Osteoblast (primary cell): Measurements from ENCODE around the gene INPP5B. TPM values are rescaled to one million over a fixed set of nuclear protein-coding genes. Genes with fewer than 3 reads are reported as not detected.
A peak's percentile ranks its signal among the peaks of the same experiment; 100 is the strongest.

Experiments used
- DNase-seq: peaks from one replicate; pipeline ENCODE4 v3.0.0; 2011; ENCODE audit warnings: low spot score, mixed read lengths; ENCODE audit not compliant: insufficient read length; ENCODE audit errors: missing footprints
- H2AFZ ChIP-seq: 2 replicates; pipeline ENCODE4 v1.6.0; 2011; ENCODE audit warnings: mild to moderate bottlenecking, low read length
- H3K27ac ChIP-seq: 2 replicates; pipeline ENCODE4 v1.5.1; 2011; ENCODE audit warnings: mild to moderate bottlenecking, low read depth, low read length, moderate library complexity
- H3K27me3 ChIP-seq: 2 replicates; pipeline ENCODE4 v1.6.0; 2012; ENCODE audit warnings: mild to moderate bottlenecking, control low read depth, inconsistent platforms, low read length, moderate library complexity; ENCODE audit not compliant: insufficient read depth
- H3K36me3 ChIP-seq: 2 replicates; pipeline ENCODE4 v1.5.1; 2011; ENCODE audit warnings: mild to moderate bottlenecking, low read length, control low read depth, moderate library complexity; ENCODE audit not compliant: insufficient read depth
- H3K4me1 ChIP-seq: 2 replicates; pipeline ENCODE4 v1.5.1; 2011; ENCODE audit warnings: mild to moderate bottlenecking, low read length, control low read depth, moderate library complexity; ENCODE audit not compliant: insufficient read depth
- H3K4me2 ChIP-seq: 2 replicates; pipeline ENCODE4 v1.6.0; 2011; ENCODE audit warnings: mild to moderate bottlenecking, low read length; ENCODE audit not compliant: insufficient read depth
- H3K4me3 ChIP-seq: fragments of 200-600 bp; sonication (generic); 3 replicates; pipeline ENCODE4 v1.5.1; 2012; ENCODE audit warnings: mild to moderate bottlenecking, low read length, inconsistent platforms; ENCODE audit not compliant: insufficient read depth
- H3K79me2 ChIP-seq: 2 replicates; pipeline ENCODE4 v1.6.0; 2012; ENCODE audit warnings: mild to moderate bottlenecking, low read length, control low read depth, inconsistent platforms; ENCODE audit not compliant: insufficient read depth
- H3K9me3 ChIP-seq: 2 replicates; pipeline ENCODE4 v1.5.1; 2011; ENCODE audit warnings: low read depth, low read length, control low read depth
- H4K20me1 ChIP-seq: 2 replicates; pipeline ENCODE4 v1.6.0; 2012; ENCODE audit warnings: mild to moderate bottlenecking, low read length, control low read depth; ENCODE audit not compliant: insufficient read depth
- total RNA-seq: library from RNA; depleted of rRNA; stranded (reverse); fragments of >200 nt; gene quantifications from 2 replicates; pipeline ENCODE4 v1.2.3, GENCODE V29; 2012
- TF ChIP-seq, protein P1 (sequence below): IDR thresholded peaks from 2 replicates; pipeline ENCODE4 v1.5.1; 2011; ENCODE audit warnings: mild to moderate bottlenecking, low read depth, low read length, moderate library complexity; ENCODE audit errors: extremely low read depth

INPP5B gene
- total RNA-seq, 1 donor: 39.4 TPM

DNA sequence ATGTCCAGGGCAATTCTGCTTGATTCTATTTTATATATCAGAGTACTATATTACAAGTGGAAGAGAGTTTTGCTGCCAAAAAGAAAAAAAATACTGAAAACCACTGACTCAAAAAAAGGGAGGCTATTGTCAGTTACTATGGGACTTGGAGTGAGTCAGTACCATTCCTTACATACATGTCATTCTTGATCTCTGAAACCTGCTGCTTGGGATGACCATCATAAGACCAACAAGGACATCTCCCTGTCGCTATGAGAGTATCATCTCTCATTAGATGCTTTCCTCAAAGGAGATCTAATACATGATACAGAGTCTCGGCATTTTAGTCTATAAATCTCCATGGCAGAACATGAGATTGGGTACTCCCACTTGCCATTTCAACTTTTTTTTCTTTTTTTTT lies 11.8 kb upstream of the INPP5B start:
- H4K20me1 ChIP-seq: no peaks in the 10 kb centered on the region
- peak overlapping the region; percentile 85 for H3K27ac ChIP-seq
- no peaks in the 10 kb centered on the region for H3K79me2 ChIP-seq
- peak; percentile 96 for DNase-seq
- H3K4me1 ChIP-seq: peaks cover 18% of the 10 kb centered on the region
- H3K4me2 ChIP-seq: peak overlapping the region; percentile 39
- no peak overlapping the region for H2AFZ ChIP-seq
- no peaks in the 10 kb centered on the region for H3K27me3 ChIP-seq
- H3K4me3 ChIP-seq: no peak overlapping the region
- no peaks in the 10 kb centered on the region for H3K9me3 ChIP-seq
- peaks cover 47% of the 10 kb centered on the region for H3K36me3 ChIP-seq
- TF ChIP-seq, protein P1, sequence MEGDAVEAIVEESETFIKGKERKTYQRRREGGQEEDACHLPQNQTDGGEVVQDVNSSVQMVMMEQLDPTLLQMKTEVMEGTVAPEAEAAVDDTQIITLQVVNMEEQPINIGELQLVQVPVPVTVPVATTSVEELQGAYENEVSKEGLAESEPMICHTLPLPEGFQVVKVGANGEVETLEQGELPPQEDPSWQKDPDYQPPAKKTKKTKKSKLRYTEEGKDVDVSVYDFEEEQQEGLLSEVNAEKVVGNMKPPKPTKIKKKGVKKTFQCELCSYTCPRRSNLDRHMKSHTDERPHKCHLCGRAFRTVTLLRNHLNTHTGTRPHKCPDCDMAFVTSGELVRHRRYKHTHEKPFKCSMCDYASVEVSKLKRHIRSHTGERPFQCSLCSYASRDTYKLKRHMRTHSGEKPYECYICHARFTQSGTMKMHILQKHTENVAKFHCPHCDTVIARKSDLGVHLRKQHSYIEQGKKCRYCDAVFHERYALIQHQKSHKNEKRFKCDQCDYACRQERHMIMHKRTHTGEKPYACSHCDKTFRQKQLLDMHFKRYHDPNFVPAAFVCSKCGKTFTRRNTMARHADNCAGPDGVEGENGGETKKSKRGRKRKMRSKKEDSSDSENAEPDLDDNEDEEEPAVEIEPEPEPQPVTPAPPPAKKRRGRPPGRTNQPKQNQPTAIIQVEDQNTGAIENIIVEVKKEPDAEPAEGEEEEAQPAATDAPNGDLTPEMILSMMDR: no peak

DNA sequence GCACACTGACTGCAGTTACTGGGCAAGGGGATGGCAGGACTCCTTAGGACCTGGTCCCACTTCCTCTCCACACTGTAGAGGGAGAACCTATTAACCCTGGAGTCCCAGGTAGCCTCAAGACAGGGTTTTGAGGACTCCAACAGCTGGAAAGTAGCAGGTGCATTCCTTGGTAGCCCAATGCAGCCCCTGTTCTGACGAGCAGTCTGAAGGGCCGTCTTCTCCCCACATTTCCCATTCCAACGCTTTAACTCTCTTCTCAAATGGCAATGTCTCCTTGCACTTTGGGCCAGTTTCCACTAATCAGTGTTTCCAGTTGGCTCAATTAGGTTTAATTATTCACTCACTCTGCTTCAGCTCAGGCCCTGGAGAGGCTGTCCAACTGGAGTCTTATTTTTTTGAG lies 8.8 kb upstream of the INPP5B start:
- TF ChIP-seq, protein P1: no peak
- DNase-seq: no peak
- no peaks in the 10 kb centered on the region for H3K9me3 ChIP-seq
- peaks cover 18% of the 10 kb centered on the region for H3K4me1 ChIP-seq
- H3K27ac ChIP-seq: no peak overlapping the region
- H3K4me3 ChIP-seq: no peak overlapping the region
- no peak overlapping the region for H2AFZ ChIP-seq
- H3K79me2 ChIP-seq: no peaks in the 10 kb centered on the region
- peaks cover 37% of the 10 kb centered on the region for H3K36me3 ChIP-seq
- no peak overlapping the region for H3K4me2 ChIP-seq
- no peaks in the 10 kb centered on the region for H3K27me3 ChIP-seq
- no peaks in the 10 kb centered on the region for H4K20me1 ChIP-seq

DNA sequence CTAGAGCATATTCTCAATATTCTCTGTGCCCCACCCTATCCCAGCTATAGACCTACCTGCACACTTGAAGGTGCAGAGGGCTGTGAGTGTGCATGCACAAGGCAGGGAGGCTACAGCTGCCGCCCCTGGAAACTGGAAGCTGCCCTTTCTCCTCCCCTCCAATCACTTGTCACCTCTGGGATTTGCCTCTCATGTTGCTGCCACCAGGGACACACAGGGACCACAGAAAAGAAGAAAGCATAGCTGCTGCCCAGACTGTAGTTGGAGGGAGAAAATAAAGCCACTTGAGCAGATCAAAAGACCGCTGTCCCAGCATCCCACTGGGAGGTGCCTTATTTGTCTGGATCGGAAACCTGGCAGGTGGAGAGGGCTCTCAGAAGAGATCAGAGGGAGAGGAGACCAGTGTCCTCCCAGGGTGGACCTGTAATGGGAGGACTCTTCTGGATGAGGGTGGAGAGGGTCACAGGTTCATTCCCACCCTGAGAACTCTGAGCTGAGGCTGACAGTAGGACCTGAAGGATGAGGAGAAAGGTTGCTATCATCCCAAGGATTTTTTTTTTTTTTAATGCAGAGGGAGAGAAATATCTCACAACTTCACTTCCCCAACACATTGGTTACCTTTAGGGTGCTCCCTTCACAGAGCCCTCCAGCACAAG lies 7.6 kb upstream of the INPP5B start:
- peaks cover 27% of the 10 kb centered on the region for H3K36me3 ChIP-seq

DNA sequence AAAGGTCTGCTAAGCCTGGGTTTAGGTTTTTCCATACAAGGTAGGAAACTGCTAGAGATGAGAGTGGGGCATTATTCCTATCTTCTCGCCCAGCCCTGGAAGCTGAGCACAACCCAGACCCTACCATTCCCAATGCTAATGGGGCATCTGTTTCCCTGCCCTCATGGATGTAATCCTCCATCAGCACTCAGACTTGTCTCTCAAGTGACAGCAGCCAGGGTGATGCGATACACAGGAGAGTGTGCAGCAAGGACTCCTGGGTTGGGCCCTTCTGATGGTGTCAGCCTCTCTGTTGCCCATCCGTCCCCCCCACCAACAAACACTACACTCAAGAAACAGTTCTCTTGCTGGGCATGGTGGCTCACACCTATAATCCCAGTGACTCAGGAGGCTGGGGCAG lies 5.9 kb upstream of the INPP5B start:
- Histone ChIP-seq H3K4me1 (peaks cover 1% of the 10 kb centered on the region), H3K4me2 (no peak overlapping the region)

More for the DNA sequence above, 7.6 kb upstream of the INPP5B start:
- no peak overlapping the region for H2AFZ ChIP-seq
- peak; percentile 58 for DNase-seq
- no peaks in the 10 kb centered on the region for H3K27me3 ChIP-seq
- TF ChIP-seq, protein P1: no peak
- peaks cover 18% of the 10 kb centered on the region for H3K4me1 ChIP-seq
- no peak overlapping the region for H3K4me2 ChIP-seq
- no peaks in the 10 kb centered on the region for H3K9me3 ChIP-seq
- H3K27ac ChIP-seq: no peak overlapping the region
- H4K20me1 ChIP-seq: no peaks in the 10 kb centered on the region
- H3K79me2 ChIP-seq: no peaks in the 10 kb centered on the region
- no peak overlapping the region for H3K4me3 ChIP-seq

More for the DNA sequence above, 5.9 kb upstream of the INPP5B start:
- Histone ChIP-seq H3K4me3 (no peak overlapping the region), H2AFZ (no peak overlapping the region), H3K27ac (no peak overlapping the region), H4K20me1 (no peaks in the 10 kb centered on the region), H3K36me3 (peaks cover 15% of the 10 kb centered on the region), H3K9me3 (no peaks in the 10 kb centered on the region), H3K27me3 (no peaks in the 10 kb centered on the region), H3K79me2 (no peaks in the 10 kb centered on the region)
- TF ChIP-seq, protein P1: no peak
- DNase-seq: peak; percentile 42
